Ectodermal cell (in vitro differentiated cells): ENCODE results near the gene SH3BGRL2.
"Not testable (repeated sequence)": the region's sequence is repeated elsewhere in the genome, so short reads cannot be mapped to it uniquely, and the experiment has no call there.

Experiments
- H3K27ac ChIP-seq: 2 replicates; pipeline ENCODE4 v1.7.0; 2013; ENCODE audit warnings: mild to moderate bottlenecking, low read depth, low read length; ENCODE audit not compliant: insufficient read depth, poor library complexity, severe bottlenecking
- H3K27me3 ChIP-seq: 2 replicates; pipeline ENCODE4 v1.7.0; 2013; ENCODE audit warnings: mild to moderate bottlenecking, low read length; ENCODE audit not compliant: insufficient read depth, control insufficient read depth, poor library complexity, severe bottlenecking
- H3K36me3 ChIP-seq: one replicate; pipeline ENCODE4 v1.7.0; 2013; ENCODE audit warnings: low read length; ENCODE audit not compliant: control insufficient read depth, insufficient read depth
- H3K4me1 ChIP-seq: one replicate; pipeline ENCODE4 v1.7.0; 2013; ENCODE audit warnings: low read length; ENCODE audit not compliant: control insufficient read depth, insufficient read depth
- H3K4me3 ChIP-seq: 2 replicates; pipeline ENCODE4 v1.7.0; 2013; ENCODE audit warnings: low read depth, low read length, control low read depth; ENCODE audit not compliant: insufficient read depth
- H3K9me3 ChIP-seq: 2 replicates; pipeline ENCODE4 v1.7.0; 2013; ENCODE audit warnings: mild to moderate bottlenecking, low read length, moderate library complexity; ENCODE audit not compliant: control insufficient read depth
- WGBS, 2 experiments: methylation state at CpG; one replicate each; pipeline ENCODE4 v1.1.7; 2013; ENCODE audit warnings: missing lambda C conversion rate in 2 of 2; 5-methylcytosine and 5-hydroxymethylcytosine counted together

Gene SH3BGRL2

GRCh38 chr6:79734374-79734773 is 103.2 kb downstream of the SH3BGRL2 start:
- 93 to 94% methylated on average over 8 of the region's 8 CpGs for WGBS, 2 experiments
- H3K27ac ChIP-seq: no peak overlapping the region

GRCh38 chr6:79735183-79735582 is 104.1 kb downstream of the SH3BGRL2 start:
- Histone ChIP-seq H3K27ac (no peak overlapping the region), H3K27me3 (no peaks in the 10 kb centered on the region), H3K4me3 (no peak overlapping the region), H3K9me3 (no peaks in the 10 kb centered on the region), H3K36me3 (no peaks in the 10 kb centered on the region), H3K4me1 (no peaks in the 10 kb centered on the region)
- 92 to 96% methylated on average over 5 of the region's 5 CpGs for WGBS, 2 experiments

More at GRCh38 chr6:79734374-79734773, 103.2 kb downstream of the SH3BGRL2 start:
- Histone ChIP-seq H3K4me1 (no peaks in the 10 kb centered on the region), H3K36me3 (no peaks in the 10 kb centered on the region), H3K4me3 (no peak overlapping the region), H3K9me3 (no peaks in the 10 kb centered on the region), H3K27me3 (no peaks in the 10 kb centered on the region)

GRCh38 chr6:79737172-79737571 is 106.0 kb downstream of the SH3BGRL2 start:
- 92 to 93% methylated on average over 8 of the region's 8 CpGs for WGBS, 2 experiments
- no peak overlapping the region for H3K27ac ChIP-seq
- no peaks in the 10 kb centered on the region for H3K36me3 ChIP-seq
- no peak overlapping the region for H3K4me3 ChIP-seq
- no peaks in the 10 kb centered on the region for H3K9me3 ChIP-seq
- H3K27me3 ChIP-seq: no peaks in the 10 kb centered on the region
- no peaks in the 10 kb centered on the region for H3K4me1 ChIP-seq

- Histone ChIP-seq H3K4me1 (no peaks in the 10 kb centered on the region), H3K9me3 (no peaks in the 10 kb centered on the region), H3K27ac (no peak overlapping the region), H3K36me3 (no peaks in the 10 kb centered on the region), H3K4me3 (no peak overlapping the region), H3K27me3 (no peaks in the 10 kb centered on the region)
- WGBS, 2 experiments: 100% methylated on average over 1 to 2 of the region's 2 CpGs
These were observed 110.9 kb downstream of the SH3BGRL2 start for GRCh38 chr6:79742030-79742429.

GRCh38 chr6:79745282-79745681 is 114.2 kb downstream of the SH3BGRL2 start:
- not testable (repeated sequence) for H3K4me3 ChIP-seq, H3K27me3 ChIP-seq, H3K9me3 ChIP-seq, H3K4me1 ChIP-seq, H3K36me3 ChIP-seq, H3K27ac ChIP-seq
- WGBS, 2 experiments: 94 to 95% methylated on average over 2 of the region's 2 CpGs

GRCh38 chr6:79746325-79746724 is 115.2 kb downstream of the SH3BGRL2 start:
- not testable (repeated sequence) for H3K4me1 ChIP-seq, H3K27ac ChIP-seq, H3K9me3 ChIP-seq, H3K4me3 ChIP-seq, H3K27me3 ChIP-seq, H3K36me3 ChIP-seq
- 96 to 100% methylated on average over 3 of the region's 3 CpGs for WGBS, 2 experiments

GRCh38 chr6:79750806-79751205 is 119.7 kb downstream of the SH3BGRL2 start:
- H3K9me3 ChIP-seq: no peaks in the 10 kb centered on the region
- no peak overlapping the region for H3K4me3 ChIP-seq
- WGBS, 2 experiments: 44 to 50% methylated on average over 4 of the region's 4 CpGs
- H3K27ac ChIP-seq: no peak overlapping the region
- H3K4me1 ChIP-seq: no peaks in the 10 kb centered on the region
- no peaks in the 10 kb centered on the region for H3K27me3 ChIP-seq
- no peaks in the 10 kb centered on the region for H3K36me3 ChIP-seq
